ENCODE results near the gene CELSR2. TPM values are rescaled to one million over a fixed set of nuclear protein-coding genes. Genes with fewer than 3 reads are reported as not detected.
"Not testable (repeated sequence)": the region's sequence is repeated elsewhere in the genome, so short reads cannot be mapped to it uniquely, and the experiment has no call there.

CELSR2 gene
- total RNA-seq, 1 experiment from 2014 or later = 1.2 TPM

GRCh38 chr1:109298666-109299557 lies 49.6 kb downstream of the CELSR2 start:
- peaks cover 7% of the 10 kb centered on the region for H3K27me3 ChIP-seq
- H3K36me3 ChIP-seq = no peaks in the 10 kb centered on the region
- H3K9me3 ChIP-seq = no peaks in the 10 kb centered on the region
- H3K4me3 ChIP-seq = no peak overlapping the region
- peak; percentile 61 for DNase-seq

- no peaks in the 10 kb centered on the region for H3K9me3 ChIP-seq
- H3K36me3 ChIP-seq = no peaks in the 10 kb centered on the region
- DNase-seq = peak; percentile 26
- no peak overlapping the region for H3K4me3 ChIP-seq
- peaks cover 2% of the 10 kb centered on the region; the same call in 1 of the 2 replicates for H3K27me3 ChIP-seq
Measured at GRCh38 chr1:109299558-109300343, 50.4 kb downstream of the CELSR2 start.

GRCh38 chr1:109300650-109301151 lies 51.4 kb downstream of the CELSR2 start:
- no peaks in the 10 kb centered on the region for H3K36me3 ChIP-seq
- no peaks in the 10 kb centered on the region for H3K9me3 ChIP-seq
- no peak overlapping the region for H3K4me3 ChIP-seq
- no peak for DNase-seq
- H3K27me3 ChIP-seq = no peaks in the 10 kb centered on the region

GRCh38 chr1:109301874-109302273 lies 52.5 kb downstream of the CELSR2 start:
- DNase-seq = no peak
- H3K4me3 ChIP-seq = no peak overlapping the region
- no peaks in the 10 kb centered on the region for H3K27me3 ChIP-seq
- H3K36me3 ChIP-seq = no peaks in the 10 kb centered on the region
- H3K9me3 ChIP-seq = no peaks in the 10 kb centered on the region

- Histone ChIP-seq H3K27me3 (peaks cover 5% of the 10 kb centered on the region; the same call in 1 of the 2 replicates), H3K36me3 (no peaks in the 10 kb centered on the region), H3K4me3 (no peak overlapping the region), H3K9me3 (no peaks in the 10 kb centered on the region)
- DNase-seq = no peak
Measured at GRCh38 chr1:109304226-109304920, 55.0 kb downstream of the CELSR2 start.

- H3K36me3 ChIP-seq, H3K9me3 ChIP-seq, DNase-seq, H3K4me3 ChIP-seq, H3K27me3 ChIP-seq: not testable (repeated sequence)
Measured at GRCh38 chr1:109305991-109306390, 56.7 kb downstream of the CELSR2 start.

- H3K27me3 ChIP-seq = peaks cover 10% of the 10 kb centered on the region
- no peak for DNase-seq
- H3K4me3 ChIP-seq = no peak within 1 kb of the TSS
- no peaks in the 10 kb centered on the region for H3K9me3 ChIP-seq
- H3K36me3 ChIP-seq = no peaks in the 10 kb centered on the region
Measured at GRCh38 chr1:109306832-109307273, 57.5 kb downstream of the CELSR2 start, which contains the start of gene MYBPHL. TSS of gene MYBPHL (minus strand) at chr1:109307011. CDS start at chr1:109306991, 20 bp downstream.

GRCh38 chr1:109307274-109308021 lies 58.1 kb downstream of the CELSR2 start:
- DNase-seq = no peak
- Histone ChIP-seq H3K4me3 (no peak overlapping the region), H3K36me3 (no peaks in the 10 kb centered on the region), H3K27me3 (peaks cover 16% of the 10 kb centered on the region), H3K9me3 (no peaks in the 10 kb centered on the region)

- Histone ChIP-seq H3K4me3 (no peak overlapping the region), H3K36me3 (no peaks in the 10 kb centered on the region), H3K9me3 (no peaks in the 10 kb centered on the region), H3K27me3 (peaks cover 24% of the 10 kb centered on the region)
- DNase-seq = no peak
Measured at GRCh38 chr1:109309347-109309746, 60.0 kb downstream of the CELSR2 start.

- Histone ChIP-seq H3K4me3 (no peak overlapping the region), H3K36me3 (no peaks in the 10 kb centered on the region), H3K9me3 (no peaks in the 10 kb centered on the region), H3K27me3 (peaks cover 24% of the 10 kb centered on the region)
- no peak for DNase-seq
Measured at GRCh38 chr1:109312246-109312645, 62.9 kb downstream of the CELSR2 start.

GRCh38 chr1:109312978-109313775 lies 63.8 kb downstream of the CELSR2 start:
- DNase-seq = no peak
- H3K27me3 ChIP-seq = peaks cover 21% of the 10 kb centered on the region
- H3K4me3 ChIP-seq = no peak overlapping the region
- no peaks in the 10 kb centered on the region for H3K36me3 ChIP-seq
- no peaks in the 10 kb centered on the region for H3K9me3 ChIP-seq

- no peak overlapping the region for H3K4me3 ChIP-seq
- no peaks in the 10 kb centered on the region for H3K9me3 ChIP-seq
- no peak for DNase-seq
- no peaks in the 10 kb centered on the region for H3K36me3 ChIP-seq
- H3K27me3 ChIP-seq = peaks cover 21% of the 10 kb centered on the region
Measured at GRCh38 chr1:109314795-109315194, 65.5 kb downstream of the CELSR2 start.

- no peaks in the 10 kb centered on the region for H3K36me3 ChIP-seq
- H3K9me3 ChIP-seq = no peaks in the 10 kb centered on the region
- DNase-seq = no peak
- peaks cover 21% of the 10 kb centered on the region for H3K27me3 ChIP-seq
- no peak overlapping the region for H3K4me3 ChIP-seq
Measured at GRCh38 chr1:109315288-109315687, 65.9 kb downstream of the CELSR2 start.

- no peak for DNase-seq
Measured at GRCh38 chr1:109316506-109316905, 67.2 kb downstream of the CELSR2 start.

GRCh38 chr1:109319114-109319513 lies 69.8 kb downstream of the CELSR2 start:
- no peak overlapping the region for H3K4me3 ChIP-seq
- no peaks in the 10 kb centered on the region for H3K36me3 ChIP-seq
- H3K27me3 ChIP-seq = peaks cover 33% of the 10 kb centered on the region
- H3K9me3 ChIP-seq = no peaks in the 10 kb centered on the region
- DNase-seq = no peak

More at GRCh38 chr1:109316506-109316905, 67.2 kb downstream of the CELSR2 start:
- Histone ChIP-seq H3K36me3 (no peaks in the 10 kb centered on the region), H3K27me3 (peaks cover 32% of the 10 kb centered on the region), H3K9me3 (no peaks in the 10 kb centered on the region), H3K4me3 (no peak overlapping the region)
